GM23338 (cell line): Measurements from ENCODE around the gene ZNF398. TPM values are rescaled to one million over a fixed set of nuclear protein-coding genes. Genes with fewer than 3 reads are reported as not detected.

ENCODE experiments used
- ATAC-seq: fragments of 200-7000 bp; cut with Tn5 transposase; 3 replicates; pipeline ENCODE4 v1.9.1; 2020
- DNase-seq: peaks from one replicate; pipeline ENCODE4 v3.0.0-alpha.2; 2015; ENCODE audit warnings: low spot score
- H2AFZ ChIP-seq: fragments of 200-600 bp; sonication (generic); 2 replicates; pipeline ENCODE4 v1.8.0; 2016; ENCODE audit warnings: antibody characterized with exemption, mild to moderate bottlenecking, moderate library complexity
- H3F3A ChIP-seq: fragments of 200-600 bp; sonication (generic); replicated peaks from 2 replicates; pipeline ENCODE4 v1.8.0; 2017; ENCODE audit warnings: antibody characterized with exemption, mixed run types, low read depth
- H3K27ac ChIP-seq: fragments of 200-600 bp; sonication (generic); 2 replicates; pipeline ENCODE4 v1.6.1; 2016; ENCODE audit warnings: low read depth
- H3K27me3 ChIP-seq: fragments of 200-600 bp; sonication (generic); 2 replicates; pipeline ENCODE4 v1.8.0; 2016; ENCODE audit warnings: mild to moderate bottlenecking, mixed run types, moderate library complexity; ENCODE audit not compliant: insufficient read depth
- H3K36me3 ChIP-seq: fragments of 200-600 bp; sonication (generic); 2 replicates; pipeline ENCODE4 v1.8.0; 2016; ENCODE audit warnings: mild to moderate bottlenecking; ENCODE audit not compliant: insufficient read depth
- H3K4me1 ChIP-seq: fragments of 200-600 bp; sonication (generic); 2 replicates; pipeline ENCODE4 v1.8.0; 2016; ENCODE audit warnings: mild to moderate bottlenecking, moderate library complexity; ENCODE audit not compliant: insufficient read depth
- H3K4me2 ChIP-seq: fragments of 200-600 bp; sonication (generic); 2 replicates; pipeline ENCODE4 v1.7.1; 2017; ENCODE audit warnings: mixed run types
- H3K4me3 ChIP-seq: fragments of 200-600 bp; sonication (generic); 2 replicates; pipeline ENCODE4 v1.6.1; 2016; ENCODE audit warnings: mixed run types
- H3K79me2 ChIP-seq: fragments of 200-600 bp; sonication (generic); replicated peaks from 2 replicates; pipeline ENCODE4 v1.8.0; 2017; ENCODE audit warnings: mild to moderate bottlenecking; ENCODE audit not compliant: insufficient read depth
- H3K9me2 ChIP-seq: fragments of 200-600 bp; sonication (generic); 2 replicates; pipeline ENCODE4 v1.8.0; 2017; ENCODE audit not compliant: insufficient read depth
- H4K20me1 ChIP-seq: fragments of 200-600 bp; sonication (generic); replicated peaks from 2 replicates; pipeline ENCODE4 v1.8.0; 2017; ENCODE audit warnings: mild to moderate bottlenecking; ENCODE audit not compliant: insufficient read depth
- H3K27ac Mint-ChIP-seq: 2 replicates; pipeline ENCODE4 v1.8.0; 2020; ENCODE audit warnings: inconsistent platforms, mild to moderate bottlenecking, moderate library complexity, mixed read lengths
- H3K27me3 Mint-ChIP-seq: 3 replicates; pipeline ENCODE4 v1.8.0; 2022; ENCODE audit warnings: low read depth, mild to moderate bottlenecking, moderate library complexity, mixed read lengths, inconsistent platforms; ENCODE audit not compliant: insufficient read depth, poor library complexity
- H3K36me3 Mint-ChIP-seq: 3 replicates; pipeline ENCODE4 v1.8.0; 2021; ENCODE audit warnings: low read depth, mild to moderate bottlenecking, inconsistent platforms, moderate library complexity, mixed read lengths
- H3K4me1 Mint-ChIP-seq: 3 replicates; pipeline ENCODE4 v1.8.0; 2020; ENCODE audit warnings: mild to moderate bottlenecking, inconsistent platforms, mixed read lengths
- H3K4me3 Mint-ChIP-seq: 3 replicates; pipeline ENCODE4 v1.8.0; 2021; ENCODE audit warnings: moderate library complexity, mild to moderate bottlenecking, inconsistent platforms, mixed read lengths
- H3K9me3 Mint-ChIP-seq: 3 replicates; pipeline ENCODE4 v1.8.0; 2020; ENCODE audit warnings: moderate library complexity, mild to moderate bottlenecking, inconsistent platforms, mixed read lengths
- CREB1 ChIP-seq: fragments of 250-450 bp; sonication (Bioruptor Pico); IDR thresholded peaks from 2 replicates; pipeline ENCODE4 v1.5.0; 2020; ENCODE audit warnings: low read depth, mild to moderate bottlenecking, moderate library complexity
- CTCF ChIP-seq, 2 experiments: fragments of 200-600 bp in 1 of 2; sonication (generic) in 1 of 2; conservative IDR thresholded peaks; 2 replicates each; pipeline versions ENCODE4 v1.5.1 to v1.6.1; 2016 to 2017; ENCODE audit warnings: antibody characterized with exemption in 2 of 2, low read depth in 2 of 2, mild to moderate bottlenecking in 2 of 2, moderate library complexity in 1 of 2
- ETS1 ChIP-seq: IDR thresholded peaks from 2 replicates; pipeline ENCODE4 v1.6.1; 2016; ENCODE audit warnings: antibody characterized with exemption
- EZH2 ChIP-seq: fragments of 200-600 bp; sonication (generic); IDR thresholded peaks from one replicate; pipeline ENCODE4 v1.8.0; 2017; ENCODE audit warnings: antibody characterized with exemption, mild to moderate bottlenecking, low read depth; ENCODE audit not compliant: unreplicated experiment
- EZH2phosphoT487 ChIP-seq: fragments of 200-600 bp; sonication (generic); IDR thresholded peaks from one replicate; pipeline ENCODE4 v1.8.1; 2018; ENCODE audit warnings: antibody characterized with exemption; ENCODE audit not compliant: unreplicated experiment
- JUNB ChIP-seq: IDR thresholded peaks from one replicate; pipeline ENCODE4 v1.6.1; 2016; ENCODE audit warnings: antibody characterized with exemption; ENCODE audit not compliant: unreplicated experiment
- NANOG ChIP-seq: IDR thresholded peaks from 2 replicates; pipeline ENCODE4 v1.6.1; 2016; ENCODE audit warnings: antibody characterized with exemption, borderline replicate concordance
- POLR2AphosphoS5 ChIP-seq: IDR thresholded peaks from 2 replicates; pipeline ENCODE4 v1.6.1; 2016; ENCODE audit warnings: antibody characterized with exemption, low read depth
- REST ChIP-seq: IDR thresholded peaks from one replicate; pipeline ENCODE4 v1.6.1; 2018; ENCODE audit warnings: antibody characterized with exemption; ENCODE audit not compliant: unreplicated experiment
- STAT1 ChIP-seq: IDR thresholded peaks from one replicate; pipeline ENCODE4 v1.6.1; 2016; ENCODE audit warnings: antibody characterized with exemption; ENCODE audit not compliant: unreplicated experiment
- ZNF114 ChIP-seq: fragments of 250-450 bp; sonication (Bioruptor Pico); IDR thresholded peaks from 2 replicates; pipeline ENCODE4 v1.5.0; 2020; ENCODE audit warnings: mild to moderate bottlenecking, moderate library complexity
- ZNF331 ChIP-seq: fragments of 250-450 bp; sonication (Bioruptor Pico); IDR thresholded peaks from 2 replicates; pipeline ENCODE4 v1.5.0; 2020; ENCODE audit warnings: low read depth, mild to moderate bottlenecking, moderate library complexity
- ZNF462 ChIP-seq: fragments of 250-450 bp; sonication (Bioruptor Pico); IDR thresholded peaks from 2 replicates; pipeline ENCODE4 v1.5.0; 2020; ENCODE audit warnings: mild to moderate bottlenecking, moderate library complexity
- polyA plus RNA-seq: library from polyadenylated mRNA; unstranded; fragments of >200 nt; fragmentation: Nextera tagmentation; extraction: Ambion mirVana; gene quantifications from 2 replicates; pipeline ENCODE4 v1.2.1, GENCODE V29; 2016
- total RNA-seq: library from RNA; depleted of rRNA; stranded (reverse); fragments of >200 nt; shearing (Covaris generic); gene quantifications from 2 replicates; pipeline ENCODE4 v1.2.3, GENCODE V29; 2014

ZNF398 gene
- total and polyA plus RNA-seq, 2 experiments from 2014 or later = 20.7 to 99.6 TPM

GRCh38 chr7:149161241-149161848 lies 14.1 kb downstream of the ZNF398 start:
- no peak overlapping the region for H3K4me2 ChIP-seq
- no peak overlapping the region for H2AFZ ChIP-seq
- H3F3A ChIP-seq = peaks cover 35% of the 10 kb centered on the region
- peaks cover 97% of the 10 kb centered on the region for H3K36me3 Mint-ChIP-seq
- peaks cover 76% of the 10 kb centered on the region for H4K20me1 ChIP-seq
- TF ChIP-seq ZNF114 = no peak
- no peak for TF ChIP-seq CREB1 (CRISPR knock-in tag)
- no peak for TF ChIP-seq STAT1
- TF ChIP-seq JUNB = no peak
- no peak for TF ChIP-seq ETS1
- no peak for TF ChIP-seq ZNF331 (CRISPR knock-in tag)
- TF ChIP-seq REST = no peak
- TF ChIP-seq POLR2AphosphoS5 = no peak
- no peak for TF ChIP-seq CTCF (conservative IDR thresholded peaks at IDR 0.05; ENCODE audit: low read depth in 2 of 2)
- TF ChIP-seq EZH2phosphoT487 = no peak
- no peak for TF ChIP-seq ZNF462
- TF ChIP-seq NANOG = no peak
- TF ChIP-seq EZH2 = no peak
- peaks cover 7% of the 10 kb centered on the region for H3K27me3 Mint-ChIP-seq
- H3K9me3 Mint-ChIP-seq = no peaks in the 10 kb centered on the region
- H3K27ac ChIP-seq = peak overlapping the region; percentile 67; the same call in 1 of the 2 replicates
- ATAC-seq = no peak
- no peaks in the 10 kb centered on the region for H3K9me2 ChIP-seq
- peaks cover 4% of the 10 kb centered on the region; the same call in 2 of the 3 replicates for H3K4me1 Mint-ChIP-seq
- no peak overlapping the region for H3K4me3 ChIP-seq
- peaks cover 80% of the 10 kb centered on the region for H3K36me3 ChIP-seq
- H3K27ac Mint-ChIP-seq = no peak overlapping the region; the same call in 1 of the 2 replicates
- H3K4me3 Mint-ChIP-seq = no peak overlapping the region
- H3K79me2 ChIP-seq = peaks cover 100% of the 10 kb centered on the region
- no peaks in the 10 kb centered on the region for H3K27me3 ChIP-seq
- no peak for DNase-seq
- no peaks in the 10 kb centered on the region; the same call in 1 of the 2 replicates for H3K4me1 ChIP-seq
